ENCODE data around the gene LRATD1.

LRATD1 gene

DNA sequence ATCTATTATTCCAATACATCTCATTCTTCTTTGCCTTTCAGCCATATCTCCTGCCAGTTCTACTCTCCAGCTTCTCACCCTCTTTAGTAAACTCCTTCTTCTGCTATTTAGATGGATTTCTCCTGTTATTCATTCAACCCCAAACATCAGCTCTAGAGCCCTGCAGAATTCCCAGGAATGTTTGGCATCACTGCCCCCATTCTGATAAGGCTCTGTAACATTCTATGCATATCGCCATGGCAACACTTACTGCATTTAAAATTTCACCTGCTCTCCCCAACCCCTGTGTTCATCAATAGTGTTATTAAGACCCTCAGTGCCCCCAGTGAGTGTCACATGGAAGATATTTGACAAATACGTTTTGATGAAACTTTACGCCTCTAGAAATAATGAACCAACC, 28.6 kb downstream of the LRATD1 start:
- DNase-seq (ENCODE audit: low read depth) = no peak

DNA sequence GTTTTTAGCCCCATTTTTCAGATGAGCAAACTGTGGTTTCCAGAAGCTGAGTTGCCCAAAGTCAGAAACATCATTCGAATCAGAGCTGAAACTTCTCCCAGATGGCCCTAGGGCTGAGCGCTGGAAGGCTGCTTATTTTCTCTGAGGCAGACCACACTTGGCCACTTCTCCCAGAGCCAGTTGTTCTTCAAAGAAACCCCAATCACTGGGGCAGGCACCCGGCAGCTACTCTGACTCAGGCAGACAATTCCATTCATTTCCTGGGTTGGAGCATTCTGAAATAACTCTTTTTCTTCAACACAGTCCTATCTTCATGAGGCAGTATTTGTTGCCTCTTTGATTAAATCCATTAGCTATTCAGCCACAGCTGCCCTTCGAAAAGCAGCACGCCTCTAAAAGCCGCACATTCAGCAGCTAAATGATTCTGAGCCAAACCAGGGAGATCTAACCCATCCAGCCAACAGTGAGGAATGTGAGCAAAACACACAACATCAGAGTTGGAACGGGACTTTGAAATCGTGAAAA, 40.9 kb downstream of the LRATD1 start:
- TF ChIP-seq, protein P1, sequence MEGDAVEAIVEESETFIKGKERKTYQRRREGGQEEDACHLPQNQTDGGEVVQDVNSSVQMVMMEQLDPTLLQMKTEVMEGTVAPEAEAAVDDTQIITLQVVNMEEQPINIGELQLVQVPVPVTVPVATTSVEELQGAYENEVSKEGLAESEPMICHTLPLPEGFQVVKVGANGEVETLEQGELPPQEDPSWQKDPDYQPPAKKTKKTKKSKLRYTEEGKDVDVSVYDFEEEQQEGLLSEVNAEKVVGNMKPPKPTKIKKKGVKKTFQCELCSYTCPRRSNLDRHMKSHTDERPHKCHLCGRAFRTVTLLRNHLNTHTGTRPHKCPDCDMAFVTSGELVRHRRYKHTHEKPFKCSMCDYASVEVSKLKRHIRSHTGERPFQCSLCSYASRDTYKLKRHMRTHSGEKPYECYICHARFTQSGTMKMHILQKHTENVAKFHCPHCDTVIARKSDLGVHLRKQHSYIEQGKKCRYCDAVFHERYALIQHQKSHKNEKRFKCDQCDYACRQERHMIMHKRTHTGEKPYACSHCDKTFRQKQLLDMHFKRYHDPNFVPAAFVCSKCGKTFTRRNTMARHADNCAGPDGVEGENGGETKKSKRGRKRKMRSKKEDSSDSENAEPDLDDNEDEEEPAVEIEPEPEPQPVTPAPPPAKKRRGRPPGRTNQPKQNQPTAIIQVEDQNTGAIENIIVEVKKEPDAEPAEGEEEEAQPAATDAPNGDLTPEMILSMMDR (conservative IDR thresholded peaks at IDR 0.05; ENCODE audit: low read depth, low read length) = no peak
- no peak overlapping the region for H3K4me3 ChIP-seq (ENCODE audit: low read length)
- no peak for DNase-seq (ENCODE audit: low read depth)

More for the DNA sequence above, 28.6 kb downstream of the LRATD1 start:
- no peak overlapping the region for H3K4me3 ChIP-seq (ENCODE audit: low read length)
- TF ChIP-seq, protein P1 (conservative IDR thresholded peaks at IDR 0.05; ENCODE audit: low read depth, low read length) = no peak

DNA sequence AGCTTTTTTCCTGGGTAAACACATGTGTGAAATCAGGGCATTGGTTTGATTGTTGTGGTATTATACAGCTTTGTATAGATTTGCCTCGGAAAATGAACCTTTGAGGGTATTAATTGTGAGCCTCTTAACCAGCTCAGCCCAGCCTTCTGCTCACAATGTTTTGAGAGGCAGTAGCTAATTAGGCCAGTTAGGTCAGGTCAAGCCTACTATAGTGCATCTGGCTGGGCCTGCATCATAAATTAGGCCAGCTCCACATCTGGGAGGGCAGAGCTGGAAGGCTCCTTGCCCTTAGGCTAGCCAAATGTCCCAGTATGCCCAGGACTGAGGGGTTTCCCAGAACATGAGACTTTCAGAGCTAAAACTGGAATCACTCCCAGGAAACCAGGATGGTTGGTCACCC, 43.0 kb downstream of the LRATD1 start:
- H3K4me3 ChIP-seq (ENCODE audit: low read length) = no peak overlapping the region
- no peak for DNase-seq (ENCODE audit: low read depth)
- TF ChIP-seq, protein P1 (conservative IDR thresholded peaks at IDR 0.05; ENCODE audit: low read depth, low read length) = no peak

DNA sequence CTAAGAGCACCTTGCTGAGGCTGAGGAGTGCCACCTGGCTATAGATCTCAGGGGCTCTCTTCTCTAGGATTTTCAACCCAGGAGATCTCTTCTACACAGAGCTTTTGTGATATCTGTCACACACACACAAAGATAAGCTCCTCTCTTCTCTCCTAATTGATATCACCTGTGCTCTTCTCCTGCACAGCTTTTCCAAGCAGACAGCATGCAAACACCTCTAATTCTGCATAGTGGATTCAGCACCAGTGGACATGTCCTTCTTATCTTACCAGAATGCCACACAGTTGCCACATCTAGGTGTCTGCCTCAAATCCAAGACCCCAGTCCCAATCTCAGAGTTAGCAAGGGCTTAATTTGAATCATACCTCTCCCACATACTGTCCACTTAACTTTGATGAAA, 43.9 kb downstream of the LRATD1 start:
- TF ChIP-seq, protein P1 (conservative IDR thresholded peaks at IDR 0.05; ENCODE audit: low read depth, low read length) = no peak
- H3K4me3 ChIP-seq (ENCODE audit: low read length) = no peak overlapping the region
- no peak for DNase-seq (ENCODE audit: low read depth)

DNA sequence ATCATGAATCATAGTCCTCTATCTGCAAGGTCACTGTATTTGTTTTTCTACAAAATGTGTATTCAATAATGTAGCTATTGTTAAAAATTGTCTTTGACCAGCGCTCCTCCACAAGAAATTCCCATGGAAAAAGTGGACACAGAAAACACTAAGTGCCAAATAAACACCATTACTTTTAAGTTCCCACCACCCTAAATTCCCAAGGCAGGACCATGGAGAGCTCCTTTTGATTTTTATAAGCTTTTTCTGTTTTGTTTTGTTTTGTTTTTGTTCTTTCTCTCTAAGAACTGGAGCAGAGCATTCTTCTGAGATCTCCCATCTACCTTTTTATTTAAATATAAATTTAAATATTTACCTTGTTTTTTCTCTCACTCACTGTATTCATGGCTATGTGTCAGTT, 44.5 kb downstream of the LRATD1 start:
- DNase-seq (ENCODE audit: low read depth) = no peak
- no peak overlapping the region for H3K4me3 ChIP-seq (ENCODE audit: low read length)
- TF ChIP-seq, protein P1 (conservative IDR thresholded peaks at IDR 0.05; ENCODE audit: low read depth, low read length) = no peak

DNA sequence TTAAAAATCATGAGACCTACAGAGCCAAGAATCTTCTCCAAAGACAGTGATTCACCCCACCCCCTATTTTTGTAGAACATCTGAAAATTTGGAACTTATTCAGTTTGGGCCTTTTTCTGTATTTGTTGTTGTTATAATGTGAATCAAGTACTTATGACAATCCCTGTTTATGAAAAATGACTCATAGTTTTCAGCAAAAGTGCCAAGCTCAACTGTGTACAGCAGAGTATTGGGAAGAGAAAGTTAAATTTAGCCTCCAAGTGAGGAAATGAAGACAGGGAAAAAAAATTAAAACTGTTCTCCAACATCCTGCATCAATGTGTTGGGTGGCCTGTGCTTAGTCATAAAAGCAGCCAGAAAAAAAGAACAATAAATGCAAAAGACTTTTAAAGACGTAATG, 46.2 kb downstream of the LRATD1 start:
- no peak for DNase-seq (ENCODE audit: low read depth)
- TF ChIP-seq, protein P1 (conservative IDR thresholded peaks at IDR 0.05; ENCODE audit: low read depth, low read length) = no peak
- H3K4me3 ChIP-seq (ENCODE audit: low read length) = no peak overlapping the region

DNA sequence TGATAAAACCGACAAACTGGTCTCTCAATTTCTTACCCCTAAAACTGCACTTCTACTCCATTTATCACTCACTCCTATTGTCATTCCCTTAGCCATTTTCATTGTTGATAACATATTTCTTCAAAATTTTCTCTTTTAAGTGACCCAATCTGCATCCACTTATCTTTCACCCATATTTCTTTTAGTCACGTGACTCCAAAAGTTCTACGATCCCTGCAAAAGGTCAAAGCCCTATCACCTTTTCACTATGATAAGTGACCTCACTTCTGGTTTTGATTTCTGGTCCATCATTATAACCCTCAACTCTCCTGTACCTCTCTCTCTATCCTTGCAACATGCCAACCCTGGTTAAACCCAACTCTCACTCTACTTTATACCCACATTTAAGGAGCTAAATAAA, 49.1 kb downstream of the LRATD1 start:
- no peak overlapping the region for H3K4me3 ChIP-seq (ENCODE audit: low read length)
- TF ChIP-seq, protein P1 (conservative IDR thresholded peaks at IDR 0.05; ENCODE audit: low read depth, low read length) = no peak
- DNase-seq (ENCODE audit: low read depth) = no peak
